ENCODE results near the gene SRRD. TPM values are rescaled to one million over a fixed set of nuclear protein-coding genes. Genes with fewer than 3 reads are reported as not detected.
A peak's percentile ranks its signal among the peaks of the same experiment; 100 is the strongest.

Gene SRRD
- total and polyA plus RNA-seq, 10 donors, result 9.9 to 21.1 (median 17.9) TPM

DNA sequence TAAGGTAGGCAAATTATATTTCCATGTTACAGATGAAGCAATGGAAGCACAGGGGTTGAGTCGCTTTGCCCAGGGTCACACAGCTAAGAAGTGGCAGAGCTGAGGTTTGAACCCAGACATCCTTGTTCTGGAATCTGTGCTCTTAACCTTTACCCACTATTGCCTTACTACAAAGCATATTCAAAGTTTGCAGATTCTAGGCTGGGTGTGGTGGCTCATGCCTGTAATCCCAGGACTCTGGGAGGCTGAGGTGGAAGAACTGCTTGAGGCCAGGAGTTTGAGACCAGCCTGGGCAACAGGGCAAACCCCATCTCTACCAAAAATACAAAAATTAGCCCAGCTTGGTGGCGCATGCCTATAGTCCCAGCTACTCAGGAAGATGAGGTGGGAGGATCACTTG lies 56.4 kb downstream of the SRRD start:
- intact Hi-C loops (cut with DNase I; ENCODE audit: low total_unique reads), result no loop called here
- DNase-seq, result no peak
- no peak overlapping the region for H3K4me3 ChIP-seq
- no peak overlapping the region for H3K27ac ChIP-seq
- H3K27me3 ChIP-seq (replicated peaks in 1 of 7), result no peaks in the 10 kb centered on the region
- TF ChIP-seq POLR2A (IDR thresholded peaks at IDR 0.05), result no peak
- no peak for TF ChIP-seq POLR2AphosphoS5 (IDR thresholded peaks at IDR 0.05)
- H3K36me3 ChIP-seq, result peaks cover 0 to 100% (median 51%) of the 10 kb centered on the region in 6 donors
- no peaks in the 10 kb centered on the region for H3K9me3 ChIP-seq
- H3K4me1 ChIP-seq, result peaks cover 8 to 53% (median 32%) of the 10 kb centered on the region in 6 donors
- 88 to 100% (median 97%) methylated on average over 2 of the region's 2 CpGs for WGBS, 5 donors

DNA sequence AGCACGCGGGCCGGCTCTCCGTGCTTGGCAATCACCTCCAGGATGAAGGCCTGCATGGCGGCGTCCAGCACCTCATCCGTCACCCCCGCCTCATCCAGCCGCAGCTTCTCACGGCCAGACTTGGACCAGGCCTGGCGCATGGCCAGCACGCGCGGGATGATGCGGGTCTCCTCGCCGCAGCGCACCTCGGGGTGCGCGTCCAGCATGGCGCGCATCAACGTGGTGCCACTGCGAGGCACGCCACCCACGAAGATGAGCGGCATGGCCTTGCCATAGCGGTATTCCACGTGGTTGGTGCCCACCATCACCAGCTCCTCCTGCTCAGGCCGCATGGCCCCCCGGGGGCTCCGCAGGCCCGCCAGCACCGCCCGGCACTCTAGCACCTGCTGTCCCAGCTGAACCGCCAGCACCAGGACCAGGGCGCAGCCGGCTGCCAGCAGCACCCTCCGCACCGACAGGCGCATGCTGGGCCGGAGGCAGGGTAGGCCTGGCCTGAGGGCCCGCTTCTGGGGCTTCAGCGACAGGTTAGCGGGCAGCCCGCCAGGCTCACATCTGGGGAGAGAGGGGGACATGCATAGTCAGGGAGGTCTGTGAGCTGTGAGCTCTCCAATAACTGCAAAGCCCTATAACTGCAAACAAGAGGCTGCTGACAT lies 57.6 kb downstream of the SRRD start:
- DNase-seq, result no peak
- H3K36me3 ChIP-seq, result peaks cover 0 to 95% (median 48%) of the 10 kb centered on the region in 6 donors
- peaks cover 8 to 51% (median 27%) of the 10 kb centered on the region in 6 donors for H3K4me1 ChIP-seq
- no peak overlapping the region for H3K27ac ChIP-seq
- H3K4me3 ChIP-seq, result no peak overlapping the region
- H3K27me3 ChIP-seq (replicated peaks in 1 of 7), result no peaks in the 10 kb centered on the region
- peak in 1 of 3 donors; percentile 55 for TF ChIP-seq POLR2AphosphoS5 (IDR thresholded peaks at IDR 0.05)
- TF ChIP-seq POLR2A (IDR thresholded peaks at IDR 0.05), result no peak
- 92 to 96% (median 94%) methylated on average over 29 to 47 of the region's 47 CpGs for WGBS, 5 donors
- no peaks in the 10 kb centered on the region for H3K9me3 ChIP-seq
- intact Hi-C loops (cut with DNase I; ENCODE audit: low total_unique reads), result no loop called here

DNA sequence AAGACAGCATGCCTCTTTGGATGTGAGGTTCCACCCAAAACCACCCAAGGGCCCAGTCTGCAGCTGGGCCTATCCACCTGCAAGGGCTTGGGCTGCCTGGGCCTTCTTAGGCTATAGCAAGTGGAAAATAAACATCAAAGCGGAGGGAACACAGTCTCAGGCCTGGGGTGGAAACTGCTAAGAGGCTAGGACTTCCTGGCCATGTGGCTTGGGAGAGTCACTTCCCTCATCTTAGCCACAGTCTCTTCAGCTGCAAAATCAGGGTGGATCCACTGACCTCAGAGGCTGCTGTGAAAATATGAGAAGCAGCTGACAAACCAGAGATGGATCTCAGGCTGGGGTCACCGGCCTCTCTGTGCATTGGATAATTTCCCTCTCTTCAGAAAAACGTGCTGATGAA lies 59.2 kb downstream of the SRRD start:
- TF ChIP-seq, protein P1, sequence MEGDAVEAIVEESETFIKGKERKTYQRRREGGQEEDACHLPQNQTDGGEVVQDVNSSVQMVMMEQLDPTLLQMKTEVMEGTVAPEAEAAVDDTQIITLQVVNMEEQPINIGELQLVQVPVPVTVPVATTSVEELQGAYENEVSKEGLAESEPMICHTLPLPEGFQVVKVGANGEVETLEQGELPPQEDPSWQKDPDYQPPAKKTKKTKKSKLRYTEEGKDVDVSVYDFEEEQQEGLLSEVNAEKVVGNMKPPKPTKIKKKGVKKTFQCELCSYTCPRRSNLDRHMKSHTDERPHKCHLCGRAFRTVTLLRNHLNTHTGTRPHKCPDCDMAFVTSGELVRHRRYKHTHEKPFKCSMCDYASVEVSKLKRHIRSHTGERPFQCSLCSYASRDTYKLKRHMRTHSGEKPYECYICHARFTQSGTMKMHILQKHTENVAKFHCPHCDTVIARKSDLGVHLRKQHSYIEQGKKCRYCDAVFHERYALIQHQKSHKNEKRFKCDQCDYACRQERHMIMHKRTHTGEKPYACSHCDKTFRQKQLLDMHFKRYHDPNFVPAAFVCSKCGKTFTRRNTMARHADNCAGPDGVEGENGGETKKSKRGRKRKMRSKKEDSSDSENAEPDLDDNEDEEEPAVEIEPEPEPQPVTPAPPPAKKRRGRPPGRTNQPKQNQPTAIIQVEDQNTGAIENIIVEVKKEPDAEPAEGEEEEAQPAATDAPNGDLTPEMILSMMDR (IDR thresholded peaks at IDR 0.05 in 8 of 11, conservative IDR thresholded peaks at IDR 0.05 in 3 of 11), result no peak
- peak in 1 of 3 donors; percentile 42 for TF ChIP-seq POLR2AphosphoS5 (IDR thresholded peaks at IDR 0.05)
- Histone ChIP-seq H3K27ac (peak overlapping the region; percentile 26 to 78 (median 52)), H3K9me3 (no peaks in the 10 kb centered on the region), H3K36me3 (peaks cover 0 to 95% (median 37%) of the 10 kb centered on the region in 6 donors), H3K4me1 (peaks cover 8 to 58% (median 35%) of the 10 kb centered on the region in 6 donors), H3K4me3 (no peak overlapping the region), H3K27me3 (replicated peaks in 1 of 7) (no peaks in the 10 kb centered on the region)
- 21 to 39% (median 27%) methylated on average over 3 of the region's 3 CpGs for WGBS, 5 donors
- no peak for DNase-seq
- intact Hi-C loops (cut with DNase I; ENCODE audit: low total_unique reads), result no loop called here

Other genes starting within 250 kb of the SRRD start
- 1 to 10 TPM; 4.5 to 8.0 (median 5.9) TPM for gene ASPHD2, start 54.6 kb upstream of the SRRD start, total RNA-seq
- 1 to 10 TPM; 2.1 to 4.1 (median 2.3) TPM for gene ASPHD2, start 54.6 kb upstream of the SRRD start, polyA plus RNA-seq
- gene HPS4, start 94 bp upstream of the SRRD start, total RNA-seq, result 10 to 100 TPM; 34.0 to 56.6 (median 41.8) TPM
- 10 to 100 TPM; 15.2 to 23.9 (median 18.8) TPM for gene HPS4, start 94 bp upstream of the SRRD start, polyA plus RNA-seq
- 10 to 100 TPM; 30.5 to 46.3 (median 42.2) TPM for gene TFIP11, start 28.6 kb downstream of the SRRD start, total RNA-seq
- gene TFIP11, start 28.6 kb downstream of the SRRD start, polyA plus RNA-seq, result 10 to 100 TPM; 21.5 to 32.1 (median 27.3) TPM
- 100 to 1,000 TPM in 2 of 7 donors, 10 to 100 TPM in 5; 43.5 to 119 (median 63.2) TPM for gene TPST2, start 106.3 kb downstream of the SRRD start, total RNA-seq
- gene TPST2, start 106.3 kb downstream of the SRRD start, polyA plus RNA-seq, result 10 to 100 TPM; 14.6 to 22.2 (median 16.6) TPM
- gene CRYBB1, start 134.2 kb downstream of the SRRD start, total RNA-seq, result 1 to 10 TPM in 6 of 7 donors, under 1 TPM in 1; 0.34 to 2.9 (median 2.1) TPM
- gene CRYBB1, start 134.2 kb downstream of the SRRD start, polyA plus RNA-seq, result 1 to 10 TPM in 2 of 3 donors, under 1 TPM in 1; 0.98 to 1.9 (median 1.3) TPM
- gene CRYBA4, start 138.1 kb downstream of the SRRD start, total RNA-seq, result not detected
- under 1 TPM; 0.20 to 0.24 (median 0.22) TPM for gene CRYBA4, start 138.1 kb downstream of the SRRD start, polyA plus RNA-seq
- 10 to 100 TPM; 16.0 to 62.4 (median 24.8) TPM for gene MIAT, start 173.7 kb downstream of the SRRD start, total RNA-seq
- 1 to 10 TPM in 2 of 3 donors, under 1 TPM in 1; 0.77 to 3.2 (median 1.7) TPM for gene MIAT, start 173.7 kb downstream of the SRRD start, polyA plus RNA-seq

Measured in spleen (tissue), 11 donors.